DOHH2 (cell line): Measurements from ENCODE around the gene RINL.

ENCODE experiments used
- H3F3A ChIP-seq: fragments of 200-600 bp; sonication (generic), shearing (Covaris generic); 2 replicates; pipeline ENCODE4 v1.6.0; 2016; ENCODE audit warnings: antibody characterized with exemption, mild to moderate bottlenecking; ENCODE audit not compliant: control insufficient read depth, insufficient read depth
- H3K27ac ChIP-seq: fragments of 200-600 bp; sonication (generic); 2 replicates; pipeline ENCODE4 v1.5.1; 2014; ENCODE audit warnings: low read depth, mild to moderate bottlenecking, low read length, moderate library complexity
- H3K27me3 ChIP-seq: fragments of 200-600 bp; sonication (generic); 2 replicates; pipeline ENCODE4 v1.6.1; 2014; ENCODE audit warnings: mild to moderate bottlenecking, low read length, mixed read lengths; ENCODE audit not compliant: control insufficient read depth
- H3K36me3 ChIP-seq: fragments of 200-600 bp; sonication (generic); 2 replicates; pipeline ENCODE4 v1.6.1; 2014; ENCODE audit warnings: mild to moderate bottlenecking, low read length, moderate library complexity, mixed read lengths; ENCODE audit not compliant: control insufficient read depth
- H3K4me1 ChIP-seq: fragments of 200-600 bp; sonication (generic); 2 replicates; pipeline ENCODE4 v1.6.1; 2014; ENCODE audit warnings: mild to moderate bottlenecking, low read length, mixed read lengths; ENCODE audit not compliant: control insufficient read depth
- H3K4me2 ChIP-seq: fragments of 200-600 bp; sonication (generic); 2 replicates; pipeline ENCODE4 v1.6.0; 2014; ENCODE audit warnings: mild to moderate bottlenecking, low read length, moderate library complexity
- H3K4me3 ChIP-seq: fragments of 200-600 bp; sonication (generic); 2 replicates; pipeline ENCODE4 v1.5.1; 2014; ENCODE audit warnings: mild to moderate bottlenecking, low read length, mixed read lengths
- H3K79me2 ChIP-seq: fragments of 200-600 bp; sonication (generic); 2 replicates; pipeline ENCODE4 v1.6.1; 2014; ENCODE audit warnings: mild to moderate bottlenecking, low read length, mixed read lengths; ENCODE audit not compliant: control insufficient read depth
- H3K9me2 ChIP-seq: fragments of 200-600 bp; sonication (generic); replicated peaks from 2 replicates; pipeline ENCODE4 v1.6.1; 2014; ENCODE audit warnings: mild to moderate bottlenecking, low read length, mixed read lengths; ENCODE audit not compliant: control insufficient read depth
- H3K9me3 ChIP-seq: fragments of 200-600 bp; sonication (generic); 2 replicates; pipeline ENCODE4 v1.6.1; 2014; ENCODE audit warnings: antibody characterized with exemption, low read length, mixed read lengths; ENCODE audit not compliant: control insufficient read depth, insufficient read depth
- H4K20me1 ChIP-seq: fragments of 200-600 bp; sonication (generic); 2 replicates; pipeline ENCODE4 v1.6.0; 2014; ENCODE audit warnings: low read depth, mild to moderate bottlenecking, antibody characterized with exemption, low read length, moderate library complexity; ENCODE audit not compliant: control insufficient read depth, insufficient read depth
- CTCF ChIP-seq: fragments of 200-600 bp; sonication (generic); IDR thresholded peaks from one replicate; pipeline ENCODE4 v1.5.1; 2014; ENCODE audit warnings: antibody characterized with exemption, mild to moderate bottlenecking, low read depth, low read length; ENCODE audit not compliant: poor library complexity, severe bottlenecking
- EZH2phosphoT487 ChIP-seq: fragments of 200-600 bp; sonication (generic); IDR thresholded peaks from 2 replicates; pipeline ENCODE4 v1.6.1; 2017; ENCODE audit warnings: borderline replicate concordance, mild to moderate bottlenecking, antibody characterized with exemption, low read length, moderate library complexity, mixed read lengths

RINL gene

GRCh38 chr19:38900202-38900629 is 22.1 kb upstream of the RINL start:
- peaks cover 5% of the 10 kb centered on the region for H3K9me3 ChIP-seq
- H3K4me3 ChIP-seq: peak overlapping the region; percentile 93
- H3K9me2 ChIP-seq: no peaks in the 10 kb centered on the region
- peak overlapping the region; percentile 30 for H3K27ac ChIP-seq
- peaks cover 18% of the 10 kb centered on the region for H3K36me3 ChIP-seq
- no peak for TF ChIP-seq EZH2phosphoT487
- peak; percentile 11 for TF ChIP-seq CTCF
- H3K79me2 ChIP-seq: peaks cover 38% of the 10 kb centered on the region
- no peaks in the 10 kb centered on the region for H3F3A ChIP-seq
- no peaks in the 10 kb centered on the region for H4K20me1 ChIP-seq
- peak overlapping the region; percentile 86 for H3K4me2 ChIP-seq
- H3K27me3 ChIP-seq: no peaks in the 10 kb centered on the region
- peaks cover 20% of the 10 kb centered on the region for H3K4me1 ChIP-seq

- Histone ChIP-seq H3K9me3 (peaks cover 5% of the 10 kb centered on the region), H3F3A (no peaks in the 10 kb centered on the region), H3K4me3 (peak within 1 kb of the TSS; percentile 93), H3K9me2 (no peaks in the 10 kb centered on the region), H4K20me1 (no peaks in the 10 kb centered on the region), H3K27me3 (no peaks in the 10 kb centered on the region), H3K79me2 (peaks cover 38% of the 10 kb centered on the region), H3K27ac (peak within 1 kb of the TSS; percentile 30), H3K4me2 (peak within 1 kb of the TSS; percentile 88), H3K36me3 (peaks cover 12% of the 10 kb centered on the region), H3K4me1 (peaks cover 20% of the 10 kb centered on the region)
- TF ChIP-seq EZH2phosphoT487: no peak
- no peak for TF ChIP-seq CTCF
These were observed 21.5 kb upstream of the RINL start, which contains the start of the genes NFKBIB and SIRT2 for GRCh38 chr19:38899447-38900201. Gene NFKBIB, plus strand, starts transcription at chr19:38899969. Its CDS starts 64 bp downstream, at chr19:38900033. Gene SIRT2, minus strand, starts transcription at chr19:38899618. Its CDS starts 97 bp downstream, at chr19:38899521.

- H3K9me2 ChIP-seq: no peaks in the 10 kb centered on the region
- no peak overlapping the region for H3K27ac ChIP-seq
- H3F3A ChIP-seq: no peaks in the 10 kb centered on the region
- H3K9me3 ChIP-seq: peaks cover 5% of the 10 kb centered on the region
- peaks cover 20% of the 10 kb centered on the region for H3K4me1 ChIP-seq
- H3K79me2 ChIP-seq: peaks cover 34% of the 10 kb centered on the region
- no peaks in the 10 kb centered on the region for H3K27me3 ChIP-seq
- peak overlapping the region; percentile 93 for H3K4me3 ChIP-seq
- no peaks in the 10 kb centered on the region for H4K20me1 ChIP-seq
- H3K36me3 ChIP-seq: peaks cover 7% of the 10 kb centered on the region
- TF ChIP-seq EZH2phosphoT487: no peak
- TF ChIP-seq CTCF: no peak
- peak overlapping the region; percentile 88 for H3K4me2 ChIP-seq
These were observed 20.8 kb upstream of the RINL start for GRCh38 chr19:38898788-38899446.
